ENCODE data around the gene CORO2B. TPM values are rescaled to one million over a fixed set of nuclear protein-coding genes. Genes with fewer than 3 reads are reported as not detected.

Gene CORO2B
- total RNA-seq, 1 experiment from 2014 or later: 3.8 TPM

DNA sequence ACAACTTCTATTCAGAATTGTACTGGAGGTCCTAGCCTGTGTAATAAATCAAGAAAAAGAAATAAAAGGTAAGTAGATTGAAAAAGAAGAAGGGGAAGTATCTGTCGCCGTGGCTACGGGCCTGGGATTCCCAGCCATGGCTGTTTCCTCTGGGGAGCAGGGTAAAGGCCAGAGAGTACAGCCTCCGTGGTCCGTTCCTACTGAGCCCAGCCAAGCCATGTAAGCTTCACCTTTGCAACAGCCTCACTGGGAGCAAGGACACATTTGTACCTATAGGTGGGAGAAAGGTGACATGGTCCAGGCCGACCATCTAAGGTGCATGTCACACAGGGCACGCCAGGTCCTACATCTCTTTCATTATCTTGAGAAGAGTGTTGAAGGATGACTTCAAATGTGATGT is 170.6 kb downstream of the CORO2B start:
- CTCF ChIA-PET: no interaction called here
- TF ChIP-seq EZH2 (IDR thresholded peaks at IDR 0.05; ENCODE audit: borderline replicate concordance, low read depth, low read length, poor library complexity, severe bottlenecking): no peak
- TF ChIP-seq, protein P1, sequence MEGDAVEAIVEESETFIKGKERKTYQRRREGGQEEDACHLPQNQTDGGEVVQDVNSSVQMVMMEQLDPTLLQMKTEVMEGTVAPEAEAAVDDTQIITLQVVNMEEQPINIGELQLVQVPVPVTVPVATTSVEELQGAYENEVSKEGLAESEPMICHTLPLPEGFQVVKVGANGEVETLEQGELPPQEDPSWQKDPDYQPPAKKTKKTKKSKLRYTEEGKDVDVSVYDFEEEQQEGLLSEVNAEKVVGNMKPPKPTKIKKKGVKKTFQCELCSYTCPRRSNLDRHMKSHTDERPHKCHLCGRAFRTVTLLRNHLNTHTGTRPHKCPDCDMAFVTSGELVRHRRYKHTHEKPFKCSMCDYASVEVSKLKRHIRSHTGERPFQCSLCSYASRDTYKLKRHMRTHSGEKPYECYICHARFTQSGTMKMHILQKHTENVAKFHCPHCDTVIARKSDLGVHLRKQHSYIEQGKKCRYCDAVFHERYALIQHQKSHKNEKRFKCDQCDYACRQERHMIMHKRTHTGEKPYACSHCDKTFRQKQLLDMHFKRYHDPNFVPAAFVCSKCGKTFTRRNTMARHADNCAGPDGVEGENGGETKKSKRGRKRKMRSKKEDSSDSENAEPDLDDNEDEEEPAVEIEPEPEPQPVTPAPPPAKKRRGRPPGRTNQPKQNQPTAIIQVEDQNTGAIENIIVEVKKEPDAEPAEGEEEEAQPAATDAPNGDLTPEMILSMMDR (conservative IDR thresholded peaks at IDR 0.05; ENCODE audit: low read depth, low read length): no peak
- Histone ChIP-seq H3K27me3 (replicated peaks; ENCODE audit: insufficient read depth, low read depth, low read length, poor library complexity) (no peaks in the 10 kb centered on the region), H3K9me3 (ENCODE audit: low read depth, low read length, poor library complexity, severe bottlenecking) (no peaks in the 10 kb centered on the region), H3K27ac (ENCODE audit: low read depth, low read length, poor library complexity, severe bottlenecking) (no peak overlapping the region), H3K4me1 (ENCODE audit: insufficient read depth, low read length, poor library complexity, severe bottlenecking) (no peaks in the 10 kb centered on the region), H3K36me3 (ENCODE audit: insufficient read depth, low read length, poor library complexity, severe bottlenecking) (no peaks in the 10 kb centered on the region), H3K4me3 (ENCODE audit: low read depth, low read length, poor library complexity, severe bottlenecking) (no peak overlapping the region)
- no peak for DNase-seq (ENCODE audit: low spot score)
- no TSS peak for BruUV-seq (replicated peaks)
- intact Hi-C loops (cut with micrococcal nuclease; ENCODE audit: unreplicated experiment): no loop called here
- POLR2A ChIA-PET (ENCODE audit: low non-redundant PET): no interaction called here

DNA sequence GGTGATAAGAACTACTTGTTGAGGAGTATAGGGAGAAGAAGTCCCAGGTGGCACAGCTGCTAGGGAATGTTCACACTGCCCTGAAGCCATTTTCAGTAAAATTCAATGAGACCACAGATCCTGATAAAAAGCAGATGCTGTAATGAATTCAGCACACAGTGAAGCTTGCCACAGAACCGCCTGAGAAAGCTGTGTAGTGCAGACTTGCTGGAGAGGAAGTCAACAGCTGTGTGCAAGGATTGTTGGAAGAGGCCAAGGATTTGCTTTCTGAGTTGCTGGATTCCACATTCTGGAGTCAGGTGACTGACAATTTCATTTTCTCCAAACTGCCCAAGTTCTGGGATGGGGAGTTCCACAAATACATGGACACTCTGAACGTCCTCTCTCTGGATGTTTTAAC is 171.0 kb downstream of the CORO2B start:
- ChIA-PET POLR2A (ENCODE audit: low non-redundant PET) (no interaction called here), CTCF (no interaction called here)
- BruUV-seq (replicated peaks): no TSS peak
- Histone ChIP-seq H3K36me3 (ENCODE audit: insufficient read depth, low read length, poor library complexity, severe bottlenecking) (no peaks in the 10 kb centered on the region), H3K27me3 (replicated peaks; ENCODE audit: insufficient read depth, low read depth, low read length, poor library complexity) (no peaks in the 10 kb centered on the region), H3K9me3 (ENCODE audit: low read depth, low read length, poor library complexity, severe bottlenecking) (no peaks in the 10 kb centered on the region), H3K4me3 (ENCODE audit: low read depth, low read length, poor library complexity, severe bottlenecking) (no peak overlapping the region), H3K27ac (ENCODE audit: low read depth, low read length, poor library complexity, severe bottlenecking) (no peak overlapping the region), H3K4me1 (ENCODE audit: insufficient read depth, low read length, poor library complexity, severe bottlenecking) (no peaks in the 10 kb centered on the region)
- DNase-seq (ENCODE audit: low spot score): no peak
- intact Hi-C loops (cut with micrococcal nuclease; ENCODE audit: unreplicated experiment): no loop called here
- TF ChIP-seq, protein P1 (conservative IDR thresholded peaks at IDR 0.05; ENCODE audit: low read depth, low read length): no peak
- TF ChIP-seq EZH2 (IDR thresholded peaks at IDR 0.05; ENCODE audit: borderline replicate concordance, low read depth, low read length, poor library complexity, severe bottlenecking): no peak

DNA sequence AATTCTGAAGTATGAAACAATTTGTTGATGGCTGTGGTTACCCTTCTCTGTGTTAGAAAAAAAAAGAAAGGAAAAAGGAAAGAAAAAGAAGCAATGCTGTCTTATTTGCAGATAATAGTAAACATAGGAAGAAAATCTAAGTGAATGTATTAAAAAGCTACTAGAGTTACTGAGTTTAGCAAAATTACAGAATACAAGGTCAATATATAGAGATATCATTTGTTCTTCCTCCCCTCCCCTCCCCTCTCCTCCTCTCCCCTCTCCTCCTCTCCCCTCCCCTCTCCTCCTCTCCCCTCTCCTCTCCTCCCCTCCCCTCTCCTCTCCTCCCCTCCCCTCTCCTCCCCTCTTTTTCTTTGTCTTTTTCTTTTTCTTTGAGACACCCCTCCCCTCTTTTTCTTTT is 172.8 kb downstream of the CORO2B start:
- no TSS peak for BruUV-seq (replicated peaks)
- intact Hi-C loops (cut with micrococcal nuclease; ENCODE audit: unreplicated experiment): no loop called here
- CTCF ChIA-PET: no interaction called here

More for the DNA sequence above, 172.8 kb downstream of the CORO2B start:
- POLR2A ChIA-PET (ENCODE audit: low non-redundant PET): no interaction called here
- TF ChIP-seq EZH2 (IDR thresholded peaks at IDR 0.05; ENCODE audit: borderline replicate concordance, low read depth, low read length, poor library complexity, severe bottlenecking): no peak
- TF ChIP-seq, protein P1 (conservative IDR thresholded peaks at IDR 0.05; ENCODE audit: low read depth, low read length): no peak
- Histone ChIP-seq H3K9me3 (ENCODE audit: low read depth, low read length, poor library complexity, severe bottlenecking) (no peaks in the 10 kb centered on the region), H3K27me3 (replicated peaks; ENCODE audit: insufficient read depth, low read depth, low read length, poor library complexity) (no peaks in the 10 kb centered on the region), H3K4me3 (ENCODE audit: low read depth, low read length, poor library complexity, severe bottlenecking) (no peak overlapping the region), H3K36me3 (ENCODE audit: insufficient read depth, low read length, poor library complexity, severe bottlenecking) (no peaks in the 10 kb centered on the region), H3K4me1 (ENCODE audit: insufficient read depth, low read length, poor library complexity, severe bottlenecking) (no peaks in the 10 kb centered on the region), H3K27ac (ENCODE audit: low read depth, low read length, poor library complexity, severe bottlenecking) (no peak overlapping the region)
- no peak for DNase-seq (ENCODE audit: low spot score)

All from A673 (cell line).